Non-pigmented ciliary epithelial cell (primary cell): ENCODE results near the gene CYTH1.
"Not testable (repeated sequence)": the region's sequence is repeated elsewhere in the genome, so short reads cannot be mapped to it uniquely, and the experiment has no call there.

Source experiments
- DNase-seq: peaks from one replicate; pipeline ENCODE4 v3.0.0-alpha.2; 2010; ENCODE audit warnings: low read depth

The CYTH1 gene

GRCh38 chr17:78759203-78759968 is 22.7 kb downstream of the CYTH1 start:
- DNase-seq = no peak

GRCh38 chr17:78753316-78754250 is 28.5 kb downstream of the CYTH1 start:
- DNase-seq = no peak

GRCh38 chr17:78751447-78752161 is 30.5 kb downstream of the CYTH1 start:
- no peak for DNase-seq

- DNase-seq = not testable (repeated sequence)
Observed at GRCh38 chr17:78751000-78751399, 31.1 kb downstream of the CYTH1 start.

GRCh38 chr17:78748730-78749317 is 33.2 kb downstream of the CYTH1 start:
- DNase-seq = no peak

GRCh38 chr17:78748048-78748729 is 33.9 kb downstream of the CYTH1 start:
- no peak for DNase-seq

GRCh38 chr17:78747488-78747887 is 34.6 kb downstream of the CYTH1 start:
- no peak for DNase-seq

- no peak for DNase-seq
Observed at GRCh38 chr17:78746949-78747269, 35.2 kb downstream of the CYTH1 start.

- no peak for DNase-seq
Observed at GRCh38 chr17:78746263-78746948, 35.7 kb downstream of the CYTH1 start.

GRCh38 chr17:78745407-78746088 is 36.5 kb downstream of the CYTH1 start:
- no peak for DNase-seq

- no peak for DNase-seq
Observed at GRCh38 chr17:78742901-78743300, 39.2 kb downstream of the CYTH1 start.

- DNase-seq = no peak
Observed at GRCh38 chr17:78741644-78742284, 40.3 kb downstream of the CYTH1 start.

GRCh38 chr17:78739331-78739931 is 42.6 kb downstream of the CYTH1 start:
- no peak for DNase-seq

- no peak for DNase-seq
Observed at GRCh38 chr17:78738698-78739097, 43.4 kb downstream of the CYTH1 start.

GRCh38 chr17:78738278-78738677 is 43.8 kb downstream of the CYTH1 start:
- no peak for DNase-seq

GRCh38 chr17:78737332-78737731 is 44.7 kb downstream of the CYTH1 start:
- DNase-seq = no peak

GRCh38 chr17:78736526-78737079 is 45.5 kb downstream of the CYTH1 start:
- no peak for DNase-seq

GRCh38 chr17:78735832-78736525 is 46.1 kb downstream of the CYTH1 start:
- DNase-seq = no peak
